GM18868 (cell line): ENCODE data around the gene RABL6.
A peak's percentile ranks its signal among the peaks of the same experiment; 100 is the strongest.
"Not testable (repeated sequence)": the region's sequence is repeated elsewhere in the genome, so short reads cannot be mapped to it uniquely, and the experiment has no call there.

ENCODE experiments used
- ATAC-seq: cut with Tn5 transposase; IDR thresholded peaks from one replicate; pipeline ENCODE4 v1.9.1; 2021; ENCODE audit warnings: mild to moderate bottlenecking, moderate library complexity; ENCODE audit not compliant: unreplicated experiment

The RABL6 gene

GRCh38 chr9:136775191-136775590 lies 32.6 kb upstream of the RABL6 start:
- no peak for ATAC-seq

- no peak for ATAC-seq
Measured at GRCh38 chr9:136776947-136777346, 30.8 kb upstream of the RABL6 start.

GRCh38 chr9:136777359-136777758 lies 30.4 kb upstream of the RABL6 start:
- ATAC-seq = no peak

GRCh38 chr9:136779808-136780207 lies 27.9 kb upstream of the RABL6 start:
- ATAC-seq = no peak

- ATAC-seq = no peak
Measured at GRCh38 chr9:136782452-136782851, 25.3 kb upstream of the RABL6 start.

- no peak for ATAC-seq
Measured at GRCh38 chr9:136784249-136784996, 23.3 kb upstream of the RABL6 start.

GRCh38 chr9:136784997-136785361 lies 22.8 kb upstream of the RABL6 start:
- no peak for ATAC-seq

GRCh38 chr9:136785565-136786355 lies 22.0 kb upstream of the RABL6 start:
- not testable (repeated sequence) for ATAC-seq

- ATAC-seq = no peak
Measured at GRCh38 chr9:136786451-136786850, 21.3 kb upstream of the RABL6 start.

- ATAC-seq = not testable (repeated sequence)
Measured at GRCh38 chr9:136786983-136787382, 20.8 kb upstream of the RABL6 start.

GRCh38 chr9:136787690-136788400 lies 19.9 kb upstream of the RABL6 start:
- no peak for ATAC-seq

GRCh38 chr9:136788644-136789522 lies 18.9 kb upstream of the RABL6 start:
- not testable (repeated sequence) for ATAC-seq

- ATAC-seq = no peak
Measured at GRCh38 chr9:136789523-136789937, 18.2 kb upstream of the RABL6 start.

- peak; percentile 85 for ATAC-seq
Measured at GRCh38 chr9:136790640-136791515, 16.9 kb upstream of the RABL6 start, which contains the start of gene TMEM141. TMEM141 (plus strand) TSS chr9:136791344; CDS start chr9:136791371, 27 bp downstream.

- ATAC-seq = no peak
Measured at GRCh38 chr9:136791516-136792276, 16.1 kb upstream of the RABL6 start.

GRCh38 chr9:136792321-136793085 lies 15.2 kb upstream of the RABL6 start:
- no peak for ATAC-seq

- ATAC-seq = no peak
Measured at GRCh38 chr9:136793086-136793946, 14.4 kb upstream of the RABL6 start.
